ENCODE data around the gene PLAC1. TPM values are rescaled to one million over a fixed set of nuclear protein-coding genes. Genes with fewer than 3 reads are reported as not detected.
A peak's percentile ranks its signal among the peaks of the same experiment; 100 is the strongest.

Gene PLAC1
- total RNA-seq, 1 donor, result 0.09 TPM

DNA sequence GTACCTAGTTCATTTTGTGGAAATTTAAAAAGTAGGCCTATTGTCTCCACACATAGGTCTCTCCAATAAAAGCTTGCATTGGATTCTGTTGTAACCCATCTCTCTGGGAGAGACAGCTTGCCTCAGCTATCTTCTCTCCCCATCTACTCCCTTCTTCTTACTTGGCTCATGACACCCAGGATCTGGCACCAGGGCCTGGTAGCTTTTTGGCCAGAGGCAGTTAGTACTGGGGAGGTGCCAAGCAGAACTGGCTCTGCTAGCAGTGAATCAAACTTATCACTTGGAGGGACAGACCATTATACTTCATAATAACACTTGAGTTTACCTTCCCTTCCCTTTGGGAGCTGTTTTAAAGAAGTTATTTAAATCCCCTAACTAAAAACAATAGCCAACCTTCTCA lies 31.8 kb downstream of the PLAC1 start:
- H3K4me3 ChIP-seq (ENCODE audit: low read depth, low read length), result no peak overlapping the region
- peak; percentile 59 for DNase-seq (ENCODE audit: low read depth)
- TF ChIP-seq, protein P1, sequence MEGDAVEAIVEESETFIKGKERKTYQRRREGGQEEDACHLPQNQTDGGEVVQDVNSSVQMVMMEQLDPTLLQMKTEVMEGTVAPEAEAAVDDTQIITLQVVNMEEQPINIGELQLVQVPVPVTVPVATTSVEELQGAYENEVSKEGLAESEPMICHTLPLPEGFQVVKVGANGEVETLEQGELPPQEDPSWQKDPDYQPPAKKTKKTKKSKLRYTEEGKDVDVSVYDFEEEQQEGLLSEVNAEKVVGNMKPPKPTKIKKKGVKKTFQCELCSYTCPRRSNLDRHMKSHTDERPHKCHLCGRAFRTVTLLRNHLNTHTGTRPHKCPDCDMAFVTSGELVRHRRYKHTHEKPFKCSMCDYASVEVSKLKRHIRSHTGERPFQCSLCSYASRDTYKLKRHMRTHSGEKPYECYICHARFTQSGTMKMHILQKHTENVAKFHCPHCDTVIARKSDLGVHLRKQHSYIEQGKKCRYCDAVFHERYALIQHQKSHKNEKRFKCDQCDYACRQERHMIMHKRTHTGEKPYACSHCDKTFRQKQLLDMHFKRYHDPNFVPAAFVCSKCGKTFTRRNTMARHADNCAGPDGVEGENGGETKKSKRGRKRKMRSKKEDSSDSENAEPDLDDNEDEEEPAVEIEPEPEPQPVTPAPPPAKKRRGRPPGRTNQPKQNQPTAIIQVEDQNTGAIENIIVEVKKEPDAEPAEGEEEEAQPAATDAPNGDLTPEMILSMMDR (IDR thresholded peaks at IDR 0.05; ENCODE audit: insufficient read depth, low read length), result no peak

DNA sequence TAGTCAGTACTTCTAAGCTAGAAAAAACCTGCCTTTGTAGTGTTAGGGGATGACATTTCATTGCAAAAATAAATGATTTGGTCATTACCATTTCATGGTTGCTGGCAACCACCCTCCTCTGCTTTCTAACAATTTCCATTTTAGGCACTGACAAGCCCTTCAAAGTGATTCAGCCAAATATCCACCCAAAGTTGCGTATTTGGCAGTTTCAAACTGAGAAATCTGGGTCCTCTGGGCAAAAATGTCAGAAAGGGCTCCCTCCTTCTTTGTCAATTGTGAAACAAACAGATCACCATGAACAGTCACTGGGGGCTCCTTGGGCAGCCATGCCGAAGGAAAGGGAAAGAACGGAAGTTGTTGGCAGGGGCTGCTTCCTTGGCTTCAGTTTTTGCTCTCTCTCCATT lies 33.0 kb downstream of the PLAC1 start:
- no peak overlapping the region for H3K4me3 ChIP-seq (ENCODE audit: low read depth, low read length)
- DNase-seq (ENCODE audit: low read depth), result peak; percentile 86
- TF ChIP-seq, protein P1 (IDR thresholded peaks at IDR 0.05; ENCODE audit: insufficient read depth, low read length), result no peak

DNA sequence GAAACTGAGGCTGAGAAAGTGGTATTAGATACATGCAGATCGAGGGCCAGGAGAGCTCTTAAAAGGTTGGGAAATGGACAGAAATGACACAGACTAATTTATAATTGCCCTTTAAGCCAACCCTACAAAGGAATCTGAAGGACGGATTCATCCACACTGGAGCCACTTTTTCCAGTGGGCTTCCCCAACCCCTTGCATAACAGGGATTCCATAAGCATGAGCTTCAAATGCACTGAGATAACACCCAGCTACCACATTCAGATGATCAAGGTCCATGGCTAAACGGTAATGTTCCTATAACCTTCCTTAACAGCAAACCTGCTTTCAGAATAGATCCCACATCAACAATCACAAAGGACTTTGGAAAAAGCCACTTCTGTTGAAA lies 34.2 kb downstream of the PLAC1 start:
- TF ChIP-seq, protein P1 (IDR thresholded peaks at IDR 0.05; ENCODE audit: insufficient read depth, low read length), result no peak
- no peak overlapping the region for H3K4me3 ChIP-seq (ENCODE audit: low read depth, low read length)
- no peak for DNase-seq (ENCODE audit: low read depth)

DNA sequence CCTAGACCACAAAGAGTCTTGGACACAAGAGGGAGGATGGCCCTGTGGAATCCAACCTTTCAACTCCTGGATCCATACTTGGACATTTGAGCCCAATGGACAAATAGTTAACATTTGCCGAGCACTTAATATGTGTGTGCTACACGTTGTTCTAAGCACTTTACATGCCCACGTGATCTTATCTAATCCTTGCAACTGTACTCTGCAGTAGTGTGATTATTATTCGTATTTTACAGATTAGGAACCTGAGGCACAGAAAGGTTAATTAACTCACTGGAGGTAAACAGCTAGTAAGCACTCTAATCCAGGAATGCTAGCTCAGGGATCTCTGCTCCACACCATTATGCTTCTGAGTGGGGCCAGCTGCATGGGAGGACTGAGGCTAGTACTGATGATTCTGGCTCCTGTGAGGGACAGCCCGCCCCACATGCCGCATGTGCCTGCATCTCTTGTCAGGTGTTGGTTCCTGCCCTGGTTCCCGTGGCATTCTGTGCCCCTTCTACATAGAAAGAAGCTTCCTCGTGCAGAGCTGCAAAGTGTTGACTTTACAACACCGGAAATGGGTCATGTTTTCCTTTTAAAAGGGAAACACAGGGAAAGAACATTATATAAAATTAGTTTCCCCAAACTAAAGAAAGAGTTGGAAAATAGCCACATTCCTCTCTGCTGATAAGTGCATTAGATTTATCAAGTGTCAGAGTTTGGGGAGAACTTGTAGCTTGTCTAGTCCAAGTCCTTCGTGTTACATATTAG lies 34.8 kb downstream of the PLAC1 start:
- TF ChIP-seq, protein P1 (IDR thresholded peaks at IDR 0.05; ENCODE audit: insufficient read depth, low read length), result no peak
- no peak overlapping the region for H3K4me3 ChIP-seq (ENCODE audit: low read depth, low read length)
- peak; percentile 47 for DNase-seq (ENCODE audit: low read depth)

DNA sequence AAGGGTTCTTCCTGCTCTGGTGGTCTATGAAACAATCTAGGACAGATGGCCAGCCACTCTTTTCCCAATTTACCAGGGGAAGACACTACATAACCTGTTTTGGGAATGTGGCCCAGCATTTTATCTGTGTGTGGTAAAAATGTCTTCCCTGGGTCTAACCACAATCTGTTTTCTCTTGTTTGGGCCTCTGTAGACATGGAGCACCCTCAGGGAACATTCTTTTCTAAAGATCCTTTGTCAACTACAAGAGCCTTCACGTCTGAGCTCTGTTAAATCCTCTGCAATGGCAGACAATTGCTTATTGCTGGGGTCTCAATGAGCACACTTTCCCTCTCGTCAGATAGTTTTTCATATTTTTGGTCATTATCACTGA lies 35.5 kb downstream of the PLAC1 start:
- TF ChIP-seq, protein P1 (IDR thresholded peaks at IDR 0.05; ENCODE audit: insufficient read depth, low read length), result no peak
- no peak for DNase-seq (ENCODE audit: low read depth)
- no peak overlapping the region for H3K4me3 ChIP-seq (ENCODE audit: low read depth, low read length)

DNA sequence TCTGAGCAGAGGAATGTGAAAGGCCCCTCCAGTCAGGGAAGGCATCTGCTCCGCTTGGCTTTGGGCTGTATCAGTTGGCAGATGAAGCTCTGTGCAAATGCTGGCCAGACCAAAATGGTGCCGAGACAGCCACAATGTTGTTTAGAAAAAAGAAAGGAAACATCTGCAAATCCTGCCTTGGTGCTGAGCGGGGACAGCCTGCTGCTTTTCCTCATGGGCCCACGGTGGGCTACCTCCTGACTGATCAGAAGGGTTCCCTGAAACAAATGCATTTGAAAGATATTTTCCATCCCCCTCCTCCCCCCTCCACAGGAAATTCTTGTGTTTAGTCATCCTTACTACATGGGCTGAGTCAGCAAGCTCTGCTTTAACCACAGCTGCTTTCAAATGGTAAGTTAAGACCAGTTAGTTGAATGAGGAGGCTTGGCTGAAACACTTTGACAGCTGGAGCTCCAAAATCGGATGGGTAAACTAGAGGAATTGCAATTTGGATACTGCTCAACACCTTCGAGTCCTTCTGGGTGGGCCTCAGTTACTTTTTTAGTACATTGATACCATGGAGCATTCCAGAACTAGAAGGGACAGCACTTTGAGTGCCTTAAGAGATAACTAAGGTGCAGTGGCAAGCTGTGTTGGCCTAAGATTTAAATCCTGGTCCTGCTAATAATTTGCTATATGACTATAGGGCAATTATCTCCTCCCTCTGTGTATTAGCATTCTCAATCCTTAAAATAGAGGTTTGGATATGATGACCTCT lies 36.0 kb downstream of the PLAC1 start:
- TF ChIP-seq, protein P1 (IDR thresholded peaks at IDR 0.05; ENCODE audit: insufficient read depth, low read length), result no peak
- H3K4me3 ChIP-seq (ENCODE audit: low read depth, low read length), result no peak overlapping the region
- peak; percentile 85 for DNase-seq (ENCODE audit: low read depth)

All from fibroblast of the aortic adventitia (primary cell).